ENCODE data around the gene DCBLD2. TPM values are rescaled to one million over a fixed set of nuclear protein-coding genes. Genes with fewer than 3 reads are reported as not detected.

Gene DCBLD2
- total RNA-seq, 1 donor from 2014 or later: 33.7 TPM

- peaks cover 57% of the 10 kb centered on the region for H3K4me1 ChIP-seq
- intact Hi-C loops (cut with micrococcal nuclease): no loop called here
- no peaks in the 10 kb centered on the region for H3K27me3 ChIP-seq (ENCODE audit: low read depth)
- no peaks in the 10 kb centered on the region for H3K9me3 ChIP-seq (replicated peaks)
- DNase-seq: no peak
- no peak overlapping the region for H3K4me3 ChIP-seq
- peak overlapping the region; percentile 71 for H3K27ac ChIP-seq (replicated peaks)
- H3K36me3 ChIP-seq: no peaks in the 10 kb centered on the region
- TF ChIP-seq CTCF (IDR thresholded peaks at IDR 0.05; ENCODE audit: borderline replicate concordance): no peak
These were observed 114.3 kb downstream of the DCBLD2 start for GRCh38 chr3:98787181-98787580.

GRCh38 chr3:98786364-98787006, 115.0 kb downstream of the DCBLD2 start:
- intact Hi-C loops (cut with micrococcal nuclease): no loop called here
- peak overlapping the region; percentile 71 for H3K27ac ChIP-seq (replicated peaks)
- TF ChIP-seq CTCF (IDR thresholded peaks at IDR 0.05; ENCODE audit: borderline replicate concordance): no peak
- no peaks in the 10 kb centered on the region for H3K9me3 ChIP-seq (replicated peaks)
- H3K4me3 ChIP-seq: no peak overlapping the region
- H3K27me3 ChIP-seq (ENCODE audit: low read depth): no peaks in the 10 kb centered on the region
- no peak for DNase-seq
- H3K4me1 ChIP-seq: peaks cover 57% of the 10 kb centered on the region
- H3K36me3 ChIP-seq: no peaks in the 10 kb centered on the region

GRCh38 chr3:98784666-98785600, 116.6 kb downstream of the DCBLD2 start:
- Histone ChIP-seq H3K27ac (replicated peaks) (peak overlapping the region; percentile 71), H3K4me3 (no peak overlapping the region), H3K4me1 (peaks cover 64% of the 10 kb centered on the region), H3K36me3 (no peaks in the 10 kb centered on the region), H3K27me3 (ENCODE audit: low read depth) (no peaks in the 10 kb centered on the region), H3K9me3 (replicated peaks) (no peaks in the 10 kb centered on the region)
- no peak for TF ChIP-seq CTCF (IDR thresholded peaks at IDR 0.05; ENCODE audit: borderline replicate concordance)
- intact Hi-C loops (cut with micrococcal nuclease): no loop called here
- DNase-seq: no peak

GRCh38 chr3:98784042-98784441, 117.5 kb downstream of the DCBLD2 start:
- intact Hi-C loops (cut with micrococcal nuclease): no loop called here
- no peaks in the 10 kb centered on the region for H3K9me3 ChIP-seq (replicated peaks)
- H3K27ac ChIP-seq (replicated peaks): peak overlapping the region; percentile 71
- H3K4me3 ChIP-seq: no peak overlapping the region
- H3K4me1 ChIP-seq: peaks cover 73% of the 10 kb centered on the region
- no peak for DNase-seq
- no peaks in the 10 kb centered on the region for H3K36me3 ChIP-seq
- H3K27me3 ChIP-seq (ENCODE audit: low read depth): no peaks in the 10 kb centered on the region
- TF ChIP-seq CTCF (IDR thresholded peaks at IDR 0.05; ENCODE audit: borderline replicate concordance): no peak

GRCh38 chr3:98782824-98783500, 118.5 kb downstream of the DCBLD2 start:
- no peak for DNase-seq
- Histone ChIP-seq H3K27ac (replicated peaks) (peak overlapping the region; percentile 71), H3K36me3 (no peaks in the 10 kb centered on the region), H3K9me3 (replicated peaks) (no peaks in the 10 kb centered on the region), H3K4me1 (peaks cover 74% of the 10 kb centered on the region), H3K4me3 (no peak overlapping the region), H3K27me3 (ENCODE audit: low read depth) (no peaks in the 10 kb centered on the region)
- intact Hi-C loops (cut with micrococcal nuclease): no loop called here
- TF ChIP-seq CTCF (IDR thresholded peaks at IDR 0.05; ENCODE audit: borderline replicate concordance): no peak

Data from left ventricle myocardium inferior (tissue), 1 donor.